ENCODE results near the gene DIAPH1.
A peak's percentile ranks its signal among the peaks of the same experiment; 100 is the strongest.

Gene DIAPH1

GRCh38 chr5:141525653-141526052 lies 93.1 kb downstream of the DIAPH1 start:
- no peak for DNase-seq (ENCODE audit: low spot score)
- H3K36me3 ChIP-seq (ENCODE audit: low read depth), result peaks cover 83% of the 10 kb centered on the region
- H3K4me3 ChIP-seq (ENCODE audit: severe bottlenecking), result no peak overlapping the region
- no peak for TF ChIP-seq CTCF (IDR thresholded peaks at IDR 0.05; ENCODE audit: poor library complexity, severe bottlenecking)
- peaks cover 20% of the 10 kb centered on the region for H3K4me1 ChIP-seq (ENCODE audit: insufficient read depth, poor library complexity, severe bottlenecking)
- ATAC-seq (ENCODE audit: low read depth), result no peak
- H3K27me3 ChIP-seq (ENCODE audit: insufficient read depth, poor library complexity, severe bottlenecking), result no peaks in the 10 kb centered on the region
- H3K27ac ChIP-seq (ENCODE audit: poor library complexity, severe bottlenecking), result no peak overlapping the region
- H3K9me3 ChIP-seq (ENCODE audit: severe bottlenecking), result no peaks in the 10 kb centered on the region

- TF ChIP-seq CTCF (IDR thresholded peaks at IDR 0.05; ENCODE audit: poor library complexity, severe bottlenecking), result peak; percentile 100
- DNase-seq (ENCODE audit: low spot score) (peak; percentile 86), ATAC-seq (ENCODE audit: low read depth) (peak; percentile 73)
- no peaks in the 10 kb centered on the region for H3K27me3 ChIP-seq (ENCODE audit: insufficient read depth, poor library complexity, severe bottlenecking)
- no peak overlapping the region for H3K27ac ChIP-seq (ENCODE audit: poor library complexity, severe bottlenecking)
- H3K36me3 ChIP-seq (ENCODE audit: low read depth), result peaks cover 85% of the 10 kb centered on the region
- peaks cover 27% of the 10 kb centered on the region for H3K4me1 ChIP-seq (ENCODE audit: insufficient read depth, poor library complexity, severe bottlenecking)
- H3K9me3 ChIP-seq (ENCODE audit: severe bottlenecking), result no peaks in the 10 kb centered on the region
- H3K4me3 ChIP-seq (ENCODE audit: severe bottlenecking), result no peak overlapping the region
Observed at GRCh38 chr5:141524604-141525597, 93.9 kb downstream of the DIAPH1 start.

GRCh38 chr5:141523991-141524390 lies 94.8 kb downstream of the DIAPH1 start:
- H3K4me1 ChIP-seq (ENCODE audit: insufficient read depth, poor library complexity, severe bottlenecking), result peaks cover 30% of the 10 kb centered on the region
- H3K36me3 ChIP-seq (ENCODE audit: low read depth), result peaks cover 85% of the 10 kb centered on the region
- no peaks in the 10 kb centered on the region for H3K9me3 ChIP-seq (ENCODE audit: severe bottlenecking)
- no peak overlapping the region for H3K4me3 ChIP-seq (ENCODE audit: severe bottlenecking)
- no peak overlapping the region for H3K27ac ChIP-seq (ENCODE audit: poor library complexity, severe bottlenecking)
- no peak for ATAC-seq (ENCODE audit: low read depth)
- TF ChIP-seq CTCF (IDR thresholded peaks at IDR 0.05; ENCODE audit: poor library complexity, severe bottlenecking), result no peak
- no peaks in the 10 kb centered on the region for H3K27me3 ChIP-seq (ENCODE audit: insufficient read depth, poor library complexity, severe bottlenecking)
- DNase-seq (ENCODE audit: low spot score), result no peak

- peaks cover 30% of the 10 kb centered on the region for H3K4me1 ChIP-seq (ENCODE audit: insufficient read depth, poor library complexity, severe bottlenecking)
- H3K36me3 ChIP-seq (ENCODE audit: low read depth), result peaks cover 86% of the 10 kb centered on the region
- ATAC-seq (ENCODE audit: low read depth) (no peak), DNase-seq (ENCODE audit: low spot score) (no peak)
- no peaks in the 10 kb centered on the region for H3K27me3 ChIP-seq (ENCODE audit: insufficient read depth, poor library complexity, severe bottlenecking)
- TF ChIP-seq CTCF (IDR thresholded peaks at IDR 0.05; ENCODE audit: poor library complexity, severe bottlenecking), result no peak
- H3K4me3 ChIP-seq (ENCODE audit: severe bottlenecking), result no peak overlapping the region
- H3K9me3 ChIP-seq (ENCODE audit: severe bottlenecking), result no peaks in the 10 kb centered on the region
- peak overlapping the region; percentile 80 for H3K27ac ChIP-seq (ENCODE audit: poor library complexity, severe bottlenecking)
Observed at GRCh38 chr5:141522301-141522700, 96.5 kb downstream of the DIAPH1 start.

Data from RWPE2 (cell line).